Esophagus muscularis mucosa (tissue), 4 donors: ENCODE data around the gene STIL. TPM values are rescaled to one million over a fixed set of nuclear protein-coding genes. Genes with fewer than 3 reads are reported as not detected.

ENCODE experiments used
- DNase-seq: peaks from one replicate; pipeline ENCODE4 v3.0.0-alpha.2; 2017; ENCODE audit errors: extremely low spot score
- H3K27ac ChIP-seq, 4 donors: fragments of 200-600 bp; sonication (generic); replicated peaks in 1 of 4; 1 replicate in 3 of 4; 2 replicates in 1 of 4; pipeline ENCODE4 v1.5.1; 2016 to 2019; ENCODE audit warnings: mild to moderate bottlenecking in 1 of 4
- H3K27me3 ChIP-seq, 4 donors: fragments of 200-600 bp; sonication (generic); one replicate each; pipeline versions ENCODE4 v1.5.1 to v1.6.0; 2016 to 2019
- H3K36me3 ChIP-seq, 4 donors: fragments of 200-600 bp; sonication (generic); one replicate each; pipeline ENCODE4 v1.5.1; 2016 to 2019
- H3K4me1 ChIP-seq, 4 donors: fragments of 200-600 bp; sonication (generic); one replicate each; pipeline ENCODE4 v1.5.1; 2016 to 2019
- H3K4me3 ChIP-seq, 4 donors: fragments of 200-600 bp; sonication (generic); 1 replicate in 2 of 4; 2 replicates in 2 of 4; pipeline ENCODE4 v1.5.1; 2016 to 2019; ENCODE audit warnings: mild to moderate bottlenecking in 4 of 4, moderate library complexity in 1 of 4
- H3K9me3 ChIP-seq, 4 donors: fragments of 200-600 bp; sonication (generic); 1 replicate in 3 of 4; 2 replicates in 1 of 4; pipeline ENCODE4 v1.5.1; 2016 to 2019
- CTCF ChIP-seq, 3 experiments: fragments of 200-600 bp in 2 of 3; fragments of 450-650 bp in 1 of 3; sonication (generic) in 2 of 3; IDR thresholded peaks; one replicate each; pipeline ENCODE4 v1.5.1; 2017 to 2019; ENCODE audit warnings: antibody characterized with exemption in 3 of 3, mild to moderate bottlenecking in 2 of 3, moderate library complexity in 1 of 3
- EP300 ChIP-seq: sonication (generic); formaldehyde crosslinking; IDR thresholded peaks from one replicate; pipeline ENCODE4 v1.6.1; 2017; ENCODE audit warnings: antibody characterized with exemption
- POLR2A ChIP-seq: fragments of 450-650 bp; IDR thresholded peaks from one replicate; pipeline ENCODE4 v1.6.1; 2017; ENCODE audit warnings: antibody characterized with exemption, moderate library complexity, mild to moderate bottlenecking, low read depth
- POLR2AphosphoS5 ChIP-seq, 2 donors: sonication (generic); formaldehyde crosslinking; IDR thresholded peaks; one replicate each; pipeline ENCODE4 v1.6.1; 2017; ENCODE audit warnings: antibody characterized with exemption in 2 of 2
- WGBS: methylation state at CpG from one replicate; pipeline ENCODE4 v1.1.5; 2018; 5-methylcytosine and 5-hydroxymethylcytosine counted together
- intact Hi-C: fragments of 100-400 bp; cut with DNase I; formaldehyde crosslinking; loops from one replicate; pipeline ENCODE4 v1.15.1; 2023
- total RNA-seq, 4 donors: library from RNA; depleted of rRNA; stranded (reverse); fragments of >200 nt; gene quantifications; one replicate each; pipeline versions ENCODE4 v1.1.0 to v1.2.1, GENCODE V29; 2016

Gene STIL
- total RNA-seq, 4 donors from 2014 or later: 0.06 to 2.5 (median 0.78) TPM

GRCh38 chr1:47223174-47223920 lies 90.6 kb downstream of the STIL start:
- WGBS: 49% methylated on average over 9 of the region's 10 CpGs
- H3K27ac ChIP-seq: no peak overlapping the region
- H3K9me3 ChIP-seq: no peaks in the 10 kb centered on the region
- H3K4me1 ChIP-seq: peaks cover 21 to 26% (median 24%) of the 10 kb centered on the region in 4 donors
- DNase-seq: no peak
- intact Hi-C loops: no loop called here
- no peak overlapping the region for H3K4me3 ChIP-seq
- H3K27me3 ChIP-seq: peaks cover 3 to 75% (median 41%) of the 10 kb centered on the region in 4 donors
- H3K36me3 ChIP-seq: peaks cover 0 to 11% (median 4%) of the 10 kb centered on the region in 4 donors
- TF ChIP-seq POLR2A (no peak), POLR2AphosphoS5 (IDR thresholded peaks at IDR 0.05) (no peak), CTCF (IDR thresholded peaks at IDR 0.05) (no peak), EP300 (no peak)

DNA sequence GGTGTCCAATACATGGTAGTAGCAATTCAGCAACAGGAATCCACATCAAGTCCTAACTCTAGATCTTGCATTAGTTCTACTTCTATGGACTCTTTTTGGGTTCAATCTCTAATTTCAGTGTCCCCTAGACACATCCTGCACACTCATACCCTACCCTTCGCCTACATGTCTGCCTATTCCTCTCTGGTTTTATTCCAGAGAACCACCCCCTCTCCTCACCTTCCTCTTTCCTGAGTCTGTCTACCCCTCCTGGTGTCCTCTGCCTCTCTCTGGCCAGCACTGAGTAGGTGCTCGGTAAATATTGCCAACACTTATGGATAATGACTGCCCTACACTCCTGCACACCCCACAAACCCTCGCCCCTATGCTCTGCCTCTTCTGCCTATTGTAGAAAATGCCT lies 91.5 kb downstream of the STIL start:
- Histone ChIP-seq H3K27me3 (peaks cover 3 to 66% (median 40%) of the 10 kb centered on the region in 4 donors), H3K36me3 (peaks cover 0 to 11% (median 4%) of the 10 kb centered on the region in 4 donors), H3K9me3 (no peaks in the 10 kb centered on the region), H3K27ac (no peak overlapping the region), H3K4me1 (peaks cover 21 to 26% (median 24%) of the 10 kb centered on the region in 4 donors), H3K4me3 (no peak overlapping the region)
- intact Hi-C loops: no loop called here
- DNase-seq: no peak
- no peak for TF ChIP-seq POLR2AphosphoS5 (IDR thresholded peaks at IDR 0.05)
- TF ChIP-seq EP300: no peak
- no peak for TF ChIP-seq POLR2A
- no peak for TF ChIP-seq CTCF (IDR thresholded peaks at IDR 0.05)
- WGBS: 90% methylated on average over 3 of the region's 3 CpGs

- TF ChIP-seq POLR2A (no peak), CTCF (IDR thresholded peaks at IDR 0.05) (no peak)
- Histone ChIP-seq H3K36me3 (peaks cover 0 to 11% (median 4%) of the 10 kb centered on the region in 4 donors), H3K4me3 (no peak overlapping the region), H3K27me3 (peaks cover 0 to 38% (median 16%) of the 10 kb centered on the region in 4 donors), H3K27ac (no peak overlapping the region), H3K9me3 (no peaks in the 10 kb centered on the region), H3K4me1 (peaks cover 2 to 5% (median 3%) of the 10 kb centered on the region in 4 donors)
- no peak for DNase-seq
- 93% methylated on average over 18 of the region's 29 CpGs for WGBS
- intact Hi-C loops: no loop called here
These were observed 94.2 kb downstream of the STIL start for GRCh38 chr1:47219590-47220220.

GRCh38 chr1:47219001-47219400 lies 94.9 kb downstream of the STIL start:
- intact Hi-C loops: no loop called here
- no peaks in the 10 kb centered on the region for H3K4me1 ChIP-seq
- peaks cover 0 to 11% (median 4%) of the 10 kb centered on the region in 4 donors for H3K36me3 ChIP-seq
- DNase-seq: no peak
- 79% methylated on average over 4 of the region's 4 CpGs for WGBS
- no peak overlapping the region for H3K27ac ChIP-seq
- no peak overlapping the region for H3K4me3 ChIP-seq
- H3K27me3 ChIP-seq: peaks cover 0 to 31% (median 10%) of the 10 kb centered on the region in 4 donors
- H3K9me3 ChIP-seq: no peaks in the 10 kb centered on the region
- TF ChIP-seq POLR2AphosphoS5 (IDR thresholded peaks at IDR 0.05): no peak
- no peak for TF ChIP-seq EP300
- TF ChIP-seq CTCF (IDR thresholded peaks at IDR 0.05): no peak
- no peak for TF ChIP-seq POLR2A
